Upper lobe of right lung (tissue), 1 donor: ENCODE data around the gene ABCC2. TPM values are rescaled to one million over a fixed set of nuclear protein-coding genes. Genes with fewer than 3 reads are reported as not detected.

Experiments
- ATAC-seq: fragments of 200-7000 bp; cut with Tn5 transposase; one replicate; pipeline ENCODE4 v1.9.1; 2020; ENCODE audit warnings: mild to moderate bottlenecking, moderate library complexity
- DNase-seq: peaks from one replicate; pipeline ENCODE4 v3.0.0-alpha.2; 2020
- H3K27ac ChIP-seq: fragments of 200-600 bp; one replicate; pipeline ENCODE4 v1.8.0; 2022
- H3K27me3 ChIP-seq: fragments of 200-600 bp; one replicate; pipeline ENCODE4 v1.8.0; 2022; ENCODE audit warnings: mild to moderate bottlenecking
- H3K36me3 ChIP-seq: fragments of 200-600 bp; one replicate; pipeline ENCODE4 v1.8.0; 2022
- H3K4me1 ChIP-seq: fragments of 200-600 bp; one replicate; pipeline ENCODE4 v1.8.0; 2022
- H3K4me3 ChIP-seq: fragments of 200-600 bp; one replicate; pipeline ENCODE4 v1.8.0; 2022; ENCODE audit warnings: mild to moderate bottlenecking
- H3K9me3 ChIP-seq: fragments of 200-600 bp; one replicate; pipeline ENCODE4 v1.8.0; 2022
- CTCF ChIP-seq: fragments of 200-600 bp; IDR thresholded peaks from one replicate; pipeline ENCODE4 v1.8.0; 2022; ENCODE audit warnings: antibody characterized with exemption
- intact Hi-C: fragments of 100-400 bp; cut with DNase I; formaldehyde crosslinking; loops from one replicate; pipeline ENCODE4 v1.11.0; 2022
- total RNA-seq: library from RNA; stranded (reverse); fragmentation: NEBNext Ultra II Directional; extraction: Animal tissue kit (Norgen Biotek cat#: 25700); gene quantifications from one replicate; pipeline ENCODE4 v1.2.1, GENCODE V29; 2021
- donor health status: DM: no; HTN: yes; CAD: no; lungs with severe emphysema.

Gene ABCC2
- total RNA-seq, 1 donor from 2014 or later: 1.1 TPM

GRCh38 chr10:99850767-99851340 is 68.4 kb downstream of the ABCC2 start:
- H3K9me3 ChIP-seq: no peaks in the 10 kb centered on the region
- DNase-seq (no peak), ATAC-seq (no peak)
- peaks cover 8% of the 10 kb centered on the region for H3K4me1 ChIP-seq
- H3K36me3 ChIP-seq: no peaks in the 10 kb centered on the region
- H3K27me3 ChIP-seq: no peaks in the 10 kb centered on the region
- intact Hi-C loops: no loop called here
- H3K27ac ChIP-seq: no peak overlapping the region
- no peak overlapping the region for H3K4me3 ChIP-seq
- no peak for TF ChIP-seq CTCF

- TF ChIP-seq CTCF: no peak
- DNase-seq: no peak
- no peaks in the 10 kb centered on the region for H3K36me3 ChIP-seq
- no peaks in the 10 kb centered on the region for H3K4me1 ChIP-seq
- H3K9me3 ChIP-seq: no peaks in the 10 kb centered on the region
- intact Hi-C loops: no loop called here
- ATAC-seq: no peak
- no peaks in the 10 kb centered on the region for H3K27me3 ChIP-seq
- no peak overlapping the region for H3K4me3 ChIP-seq
- no peak overlapping the region for H3K27ac ChIP-seq
Observed at GRCh38 chr10:99851825-99852224, 69.4 kb downstream of the ABCC2 start.

- intact Hi-C loops: no loop called here
- no peak overlapping the region for H3K27ac ChIP-seq
- DNase-seq (no peak), ATAC-seq (no peak)
- no peaks in the 10 kb centered on the region for H3K36me3 ChIP-seq
- TF ChIP-seq CTCF: no peak
- no peaks in the 10 kb centered on the region for H3K4me1 ChIP-seq
- no peaks in the 10 kb centered on the region for H3K27me3 ChIP-seq
- H3K4me3 ChIP-seq: no peak overlapping the region
- H3K9me3 ChIP-seq: no peaks in the 10 kb centered on the region
Observed at GRCh38 chr10:99852481-99853213, 70.2 kb downstream of the ABCC2 start.

GRCh38 chr10:99853655-99854054 is 71.2 kb downstream of the ABCC2 start:
- no peak for DNase-seq
- Histone ChIP-seq H3K4me3 (no peak overlapping the region), H3K4me1 (no peaks in the 10 kb centered on the region), H3K36me3 (no peaks in the 10 kb centered on the region), H3K27me3 (no peaks in the 10 kb centered on the region), H3K27ac (no peak overlapping the region), H3K9me3 (no peaks in the 10 kb centered on the region)
- TF ChIP-seq CTCF: no peak
- intact Hi-C loops: no loop called here
- ATAC-seq: no peak

- intact Hi-C loops: no loop called here
- no peaks in the 10 kb centered on the region for H3K4me1 ChIP-seq
- no peaks in the 10 kb centered on the region for H3K36me3 ChIP-seq
- peak; percentile 36 for ATAC-seq
- peak; percentile 38 for TF ChIP-seq CTCF
- no peaks in the 10 kb centered on the region for H3K9me3 ChIP-seq
- no peaks in the 10 kb centered on the region for H3K27me3 ChIP-seq
- DNase-seq: no peak
- no peak overlapping the region for H3K4me3 ChIP-seq
- no peak overlapping the region for H3K27ac ChIP-seq
Observed at GRCh38 chr10:99854860-99855259, 72.4 kb downstream of the ABCC2 start.
